Inflammatory macrophage treated with lipopolysaccharide for 1 hour (primary cell): ENCODE results near the gene EVPLL.
"Not testable (repeated sequence)": the region's sequence is repeated elsewhere in the genome, so short reads cannot be mapped to it uniquely, and the experiment has no call there.

Source experiments
- DNase-seq, 2 donors: peaks; one replicate each; pipeline ENCODE4 v3.0.0-alpha.2; 2020 to 2022

Gene EVPLL

GRCh38 chr17:18379246-18380146, 1.9 kb downstream of the EVPLL start:
- DNase-seq = no peak

- DNase-seq = no peak
Observed at GRCh38 chr17:18380471-18381157, 3.0 kb downstream of the EVPLL start.

- no peak for DNase-seq
Observed at GRCh38 chr17:18381158-18381952, 3.8 kb downstream of the EVPLL start.

GRCh38 chr17:18381953-18382245, 4.3 kb downstream of the EVPLL start:
- no peak for DNase-seq

GRCh38 chr17:18382441-18383078, 5.0 kb downstream of the EVPLL start:
- no peak for DNase-seq

- DNase-seq = not testable (repeated sequence)
Observed at GRCh38 chr17:18383079-18383481, 5.5 kb downstream of the EVPLL start.

GRCh38 chr17:18384271-18384670, 6.7 kb downstream of the EVPLL start:
- not testable (repeated sequence) for DNase-seq

GRCh38 chr17:18387583-18387982, 10.0 kb downstream of the EVPLL start:
- not testable (repeated sequence) for DNase-seq

GRCh38 chr17:18388266-18388665, 10.7 kb downstream of the EVPLL start:
- DNase-seq = not testable (repeated sequence)

- not testable (repeated sequence) for DNase-seq
Observed at GRCh38 chr17:18388728-18389127, 11.2 kb downstream of the EVPLL start.

GRCh38 chr17:18401872-18402590, 24.5 kb downstream of the EVPLL start:
- not testable (repeated sequence) for DNase-seq

GRCh38 chr17:18403166-18403565, 25.6 kb downstream of the EVPLL start:
- peak in 1 of 2 donors; percentile 40 for DNase-seq

- DNase-seq = not testable (repeated sequence)
Observed at GRCh38 chr17:18403604-18404003, 26.0 kb downstream of the EVPLL start.

GRCh38 chr17:18408906-18409305, 31.3 kb downstream of the EVPLL start:
- DNase-seq = peak; percentile 32 to 61

- DNase-seq = peak in 1 of 2 donors; percentile 12
Observed at GRCh38 chr17:18409321-18409720, 31.7 kb downstream of the EVPLL start.

GRCh38 chr17:18410736-18411135, 33.2 kb downstream of the EVPLL start:
- DNase-seq = not testable (repeated sequence)

GRCh38 chr17:18411377-18411864, 33.8 kb downstream of the EVPLL start:
- not testable (repeated sequence) for DNase-seq

- not testable (repeated sequence) for DNase-seq
Observed at GRCh38 chr17:18412001-18412538, 34.5 kb downstream of the EVPLL start.

GRCh38 chr17:18421521-18421920, 43.9 kb downstream of the EVPLL start:
- not testable (repeated sequence) for DNase-seq

- DNase-seq = not testable (repeated sequence)
Observed at GRCh38 chr17:18422464-18422863, 44.9 kb downstream of the EVPLL start.

GRCh38 chr17:18423015-18423414, 45.4 kb downstream of the EVPLL start:
- not testable (repeated sequence) for DNase-seq
